ENCODE data around the gene PDS5B.
"Not testable (repeated sequence)": the region's sequence is repeated elsewhere in the genome, so short reads cannot be mapped to it uniquely, and the experiment has no call there.

PDS5B gene

GRCh38 chr13:32722340-32722739, 136.1 kb downstream of the PDS5B start:
- TF ChIP-seq, protein P1, sequence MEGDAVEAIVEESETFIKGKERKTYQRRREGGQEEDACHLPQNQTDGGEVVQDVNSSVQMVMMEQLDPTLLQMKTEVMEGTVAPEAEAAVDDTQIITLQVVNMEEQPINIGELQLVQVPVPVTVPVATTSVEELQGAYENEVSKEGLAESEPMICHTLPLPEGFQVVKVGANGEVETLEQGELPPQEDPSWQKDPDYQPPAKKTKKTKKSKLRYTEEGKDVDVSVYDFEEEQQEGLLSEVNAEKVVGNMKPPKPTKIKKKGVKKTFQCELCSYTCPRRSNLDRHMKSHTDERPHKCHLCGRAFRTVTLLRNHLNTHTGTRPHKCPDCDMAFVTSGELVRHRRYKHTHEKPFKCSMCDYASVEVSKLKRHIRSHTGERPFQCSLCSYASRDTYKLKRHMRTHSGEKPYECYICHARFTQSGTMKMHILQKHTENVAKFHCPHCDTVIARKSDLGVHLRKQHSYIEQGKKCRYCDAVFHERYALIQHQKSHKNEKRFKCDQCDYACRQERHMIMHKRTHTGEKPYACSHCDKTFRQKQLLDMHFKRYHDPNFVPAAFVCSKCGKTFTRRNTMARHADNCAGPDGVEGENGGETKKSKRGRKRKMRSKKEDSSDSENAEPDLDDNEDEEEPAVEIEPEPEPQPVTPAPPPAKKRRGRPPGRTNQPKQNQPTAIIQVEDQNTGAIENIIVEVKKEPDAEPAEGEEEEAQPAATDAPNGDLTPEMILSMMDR (IDR thresholded peaks at IDR 0.05; ENCODE audit: insufficient read depth, low read depth, low read length, missing control alignments): no peak
- no peak overlapping the region for H3K4me3 ChIP-seq (ENCODE audit: low read depth, low read length)
- no peak for DNase-seq (ENCODE audit: low read depth)

- no peak for DNase-seq (ENCODE audit: low read depth)
- H3K4me3 ChIP-seq (ENCODE audit: low read depth, low read length): no peak overlapping the region
- TF ChIP-seq, protein P1 (IDR thresholded peaks at IDR 0.05; ENCODE audit: insufficient read depth, low read depth, low read length, missing control alignments): no peak
Observed at GRCh38 chr13:32723987-32724386, 137.7 kb downstream of the PDS5B start.

DNA sequence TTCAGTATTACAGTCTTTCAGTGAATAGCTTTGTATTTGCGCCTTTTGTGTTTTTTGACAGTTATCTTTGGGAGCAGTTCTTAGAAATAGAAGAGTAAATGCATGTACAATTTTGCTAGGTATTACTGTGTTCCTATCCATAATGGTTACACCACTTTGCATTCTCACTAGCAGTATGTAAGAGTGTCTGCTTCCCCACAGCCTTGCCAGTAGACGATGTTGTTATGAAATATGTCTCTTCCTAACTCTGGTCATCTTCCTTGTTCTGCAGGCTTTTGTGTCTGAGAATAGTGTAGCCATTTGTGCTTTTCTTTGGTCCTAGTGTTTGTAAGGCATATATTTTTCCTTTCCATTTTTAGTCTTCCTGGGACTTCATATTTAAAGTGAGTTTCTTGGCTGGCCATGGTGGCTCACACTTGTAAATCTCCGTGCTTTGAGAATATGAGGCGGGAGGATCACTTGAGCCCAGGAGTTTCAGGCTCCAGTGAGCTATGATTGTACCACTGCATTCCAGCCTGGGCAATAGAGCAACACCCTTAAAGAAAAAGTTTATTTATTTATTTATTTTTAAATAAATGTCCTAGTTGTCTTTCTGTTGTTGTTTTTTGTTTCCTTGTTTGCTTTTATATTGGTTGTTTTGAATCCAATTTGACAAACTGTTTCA, 140.3 kb downstream of the PDS5B start:
- no peak for DNase-seq (ENCODE audit: low read depth)

DNA sequence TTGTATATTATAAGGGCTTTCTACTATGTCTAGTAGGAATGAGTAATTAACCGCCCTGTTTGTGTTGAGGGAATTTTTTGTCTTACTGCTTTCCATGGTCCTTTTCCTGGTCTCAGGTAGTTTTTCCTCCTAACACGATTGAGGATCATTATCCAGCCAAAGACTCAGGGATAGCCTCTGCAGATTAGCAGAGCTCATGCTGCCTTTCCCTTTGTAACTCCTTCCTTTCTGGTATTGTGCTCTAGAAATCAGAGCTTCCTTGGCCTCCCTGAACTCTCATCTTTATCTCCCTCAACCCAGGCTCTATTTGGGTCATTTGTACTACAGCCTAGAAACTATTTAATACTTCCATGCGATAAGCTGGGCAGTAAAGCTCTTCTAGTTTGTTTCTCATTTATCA, 142.1 kb downstream of the PDS5B start:
- no peak for DNase-seq (ENCODE audit: low read depth)
- TF ChIP-seq, protein P1 (IDR thresholded peaks at IDR 0.05; ENCODE audit: insufficient read depth, low read depth, low read length, missing control alignments): no peak
- H3K4me3 ChIP-seq (ENCODE audit: low read depth, low read length): no peak overlapping the region

More for the DNA sequence above, 140.3 kb downstream of the PDS5B start:
- TF ChIP-seq, protein P1 (IDR thresholded peaks at IDR 0.05; ENCODE audit: insufficient read depth, low read depth, low read length, missing control alignments): no peak
- no peak overlapping the region for H3K4me3 ChIP-seq (ENCODE audit: low read depth, low read length)

DNA sequence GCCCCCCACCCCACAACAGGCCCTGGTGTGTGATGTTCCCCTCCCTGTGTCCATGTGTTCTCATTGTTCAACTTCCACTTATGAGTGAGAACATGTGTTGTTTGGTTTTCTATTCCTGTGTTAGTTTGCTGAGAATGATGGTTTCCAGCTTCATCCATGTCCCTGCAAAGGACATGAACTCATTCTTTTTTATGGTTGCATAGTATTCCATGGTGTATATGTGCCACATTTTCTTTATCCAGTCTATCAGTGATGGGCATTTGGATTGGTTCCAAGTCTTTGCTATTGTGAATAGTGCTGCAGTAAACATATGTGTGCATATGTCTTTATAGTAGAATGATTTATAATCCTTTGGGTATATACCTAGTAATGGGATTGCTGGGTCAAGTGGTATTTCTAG, 142.8 kb downstream of the PDS5B start:
- not testable (repeated sequence) for H3K4me3 ChIP-seq (ENCODE audit: low read depth, low read length); DNase-seq (ENCODE audit: low read depth)

- no peak for DNase-seq (ENCODE audit: low read depth)
- TF ChIP-seq, protein P1 (IDR thresholded peaks at IDR 0.05; ENCODE audit: insufficient read depth, low read depth, low read length, missing control alignments): no peak
- H3K4me3 ChIP-seq (ENCODE audit: low read depth, low read length): no peak overlapping the region
Observed at GRCh38 chr13:32731074-32731473, 144.8 kb downstream of the PDS5B start.

GRCh38 chr13:32731576-32731975, 145.3 kb downstream of the PDS5B start:
- TF ChIP-seq, protein P1 (IDR thresholded peaks at IDR 0.05; ENCODE audit: insufficient read depth, low read depth, low read length, missing control alignments): no peak
- no peak overlapping the region for H3K4me3 ChIP-seq (ENCODE audit: low read depth, low read length)
- no peak for DNase-seq (ENCODE audit: low read depth)

Measured in GM12865 (cell line).